CD1c-positive myeloid dendritic cell (primary cell): Measurements from ENCODE around the gene FGF9.

Experiments used
- DNase-seq: peaks from one replicate; pipeline ENCODE4 v3.0.0-alpha.2; 2016; ENCODE audit errors: extremely low spot score

FGF9 gene

DNA sequence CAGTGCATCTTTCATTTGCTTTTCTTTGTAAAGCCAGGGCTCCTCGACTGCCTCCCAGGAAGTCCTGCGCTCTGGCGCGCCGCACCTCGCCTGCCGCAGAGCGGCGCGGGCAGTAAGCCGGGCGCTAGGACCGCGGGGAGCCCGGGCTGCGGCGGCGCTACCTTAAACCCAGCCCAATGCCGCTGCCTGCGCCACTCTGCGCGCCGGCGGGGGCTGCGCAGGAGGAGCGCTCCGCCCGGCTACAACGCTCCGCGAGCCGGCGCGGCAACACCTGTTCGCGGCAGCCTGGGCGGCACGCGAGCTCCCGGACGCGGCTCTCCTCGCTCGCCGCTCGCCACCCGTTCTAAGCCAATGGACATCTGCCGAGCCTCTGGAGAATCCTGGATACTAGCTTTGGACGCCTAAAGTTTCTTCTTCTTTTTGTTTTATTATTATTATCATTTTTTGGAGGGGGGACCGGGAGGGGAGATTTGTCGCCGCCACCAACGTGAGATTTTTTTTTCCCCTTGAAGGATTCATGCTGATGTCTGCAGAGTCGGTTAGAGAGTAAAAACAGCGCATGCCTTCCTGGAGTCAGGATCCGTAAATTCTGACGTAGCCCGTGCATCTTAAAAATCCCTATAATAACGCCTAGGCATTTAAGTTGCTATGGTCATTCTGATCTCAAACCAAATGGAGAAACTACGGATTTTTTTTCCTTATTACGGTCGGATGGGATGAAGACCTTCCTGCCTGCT is at the start of gene FGF9:
FGF9 (plus strand) TSS at position 191 of the 737 bp plus-strand sequence. CDS start 840 bp downstream, outside the sequence.
- peak; percentile 80 for DNase-seq

DNA sequence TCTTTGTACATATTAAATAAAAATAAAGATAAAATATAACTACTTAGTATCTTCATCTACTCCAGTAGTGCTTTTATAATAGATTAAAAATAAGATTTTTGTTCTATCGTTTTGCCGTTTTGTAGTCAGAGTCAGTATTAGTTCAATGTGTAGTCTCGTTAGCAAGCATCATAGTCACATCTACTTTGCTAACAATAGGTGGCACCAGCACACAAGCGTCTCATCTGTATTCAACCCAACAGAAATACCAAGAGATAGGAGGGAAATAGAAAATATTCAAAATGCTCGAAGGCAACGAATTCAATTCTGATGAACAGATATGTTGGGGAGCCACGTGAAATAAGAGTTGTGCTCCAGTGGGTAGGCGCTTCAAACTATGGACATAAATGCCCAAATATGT is 45.5 kb upstream of the FGF9 start:
- DNase-seq = no peak

DNA sequence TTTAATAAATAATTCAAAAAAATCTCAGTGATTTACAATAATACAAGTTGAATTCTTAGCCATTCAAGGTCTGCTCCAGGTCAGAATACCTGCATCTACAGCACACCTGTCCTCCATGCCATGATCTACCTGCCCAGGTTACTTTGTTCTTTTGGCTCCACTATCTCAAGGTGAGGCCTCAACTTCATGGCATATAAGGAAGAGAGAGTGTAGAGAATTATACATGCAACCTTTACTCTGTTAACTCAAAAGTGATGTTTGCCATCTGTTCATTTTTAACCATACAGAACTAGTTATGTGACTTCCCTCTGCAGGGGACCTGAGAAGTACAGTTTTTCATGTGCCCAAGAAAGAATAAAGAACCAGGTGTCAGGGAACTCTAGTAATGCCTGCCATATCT is 38.7 kb upstream of the FGF9 start:
- DNase-seq = no peak

DNA sequence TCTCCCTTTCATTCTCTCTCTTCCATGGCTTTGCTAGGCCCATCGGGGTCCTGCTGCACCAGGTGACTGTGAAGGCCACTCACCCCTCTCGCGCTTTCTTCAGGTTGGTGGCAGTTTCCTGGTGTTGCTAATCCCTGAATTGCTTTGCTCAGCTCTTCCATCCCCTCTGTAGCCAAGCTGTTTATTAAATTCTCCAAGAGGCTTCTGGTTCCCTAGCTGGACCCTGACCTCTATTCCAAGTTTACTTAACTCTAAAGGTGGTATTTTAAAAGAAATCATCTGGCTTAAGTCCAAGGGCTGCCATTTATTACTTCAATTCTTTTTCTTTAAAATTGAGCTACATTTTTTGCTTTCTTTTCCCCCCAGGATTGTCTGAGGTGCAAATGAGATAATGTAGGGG is 34.2 kb upstream of the FGF9 start:
- DNase-seq = no peak

DNA sequence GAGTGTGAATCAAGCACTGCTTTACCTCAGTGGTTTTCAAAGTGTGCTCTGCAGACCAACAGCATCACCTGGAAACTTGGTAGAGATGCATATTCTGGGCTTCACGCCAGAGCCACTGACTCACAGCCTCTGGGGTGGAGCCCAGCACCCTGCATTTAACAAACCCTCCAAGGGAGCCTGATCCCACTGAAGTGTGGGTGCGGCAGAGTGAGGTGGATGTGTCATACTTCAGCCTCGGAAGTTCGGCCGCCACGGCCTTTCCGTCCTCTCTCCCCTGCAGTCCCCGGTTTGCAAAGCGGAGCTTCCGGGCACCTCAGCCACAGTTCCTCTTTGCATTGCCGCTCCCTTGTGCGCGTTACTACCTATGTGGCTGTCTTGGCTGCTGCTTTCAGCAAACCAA is 33.6 kb upstream of the FGF9 start:
- peak; percentile 6 for DNase-seq

DNA sequence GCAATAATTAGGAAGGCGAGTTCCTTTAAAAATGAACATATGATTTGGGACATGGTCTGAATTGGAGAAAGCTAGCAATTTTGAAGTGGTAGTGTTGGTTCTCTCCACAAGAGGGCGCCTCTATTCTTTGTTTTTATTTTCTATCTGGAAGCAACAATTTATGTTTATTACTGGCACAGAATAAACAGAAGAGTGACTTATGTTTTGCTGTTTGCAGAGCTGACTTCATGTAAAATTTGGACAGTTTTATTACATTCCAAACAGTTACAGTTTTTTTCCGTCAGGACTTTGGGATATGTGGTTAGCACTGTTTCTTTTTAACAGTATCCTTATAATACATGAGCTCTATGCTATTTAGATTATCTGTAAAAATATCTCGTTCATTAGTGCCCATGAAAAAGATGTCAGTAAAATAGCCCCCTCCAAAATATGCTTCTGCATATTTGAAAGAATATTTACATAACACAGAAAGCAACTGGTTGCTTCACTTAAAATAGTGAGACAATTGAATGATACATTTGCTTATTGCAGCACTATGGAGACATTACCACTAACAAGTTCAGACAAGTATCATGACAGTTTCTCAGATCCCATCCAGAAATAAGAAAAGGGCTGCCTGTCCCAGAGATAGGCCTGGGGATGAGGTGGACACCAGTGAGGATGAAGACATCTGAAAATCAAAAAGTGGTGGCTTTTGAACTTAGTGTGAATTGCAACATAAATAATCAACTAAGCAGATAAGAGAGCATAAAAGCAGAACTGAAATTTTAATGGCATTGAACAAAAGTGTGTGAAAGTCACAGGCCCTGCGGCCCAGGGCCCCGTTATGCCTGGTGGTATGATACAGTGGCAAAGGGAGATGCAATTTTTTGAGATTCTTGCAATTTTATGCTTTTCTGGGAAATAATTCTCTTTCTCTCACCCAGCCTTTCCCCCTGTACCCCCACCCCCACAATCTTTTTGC is 32.3 kb upstream of the FGF9 start:
- peak; percentile 57 for DNase-seq

DNA sequence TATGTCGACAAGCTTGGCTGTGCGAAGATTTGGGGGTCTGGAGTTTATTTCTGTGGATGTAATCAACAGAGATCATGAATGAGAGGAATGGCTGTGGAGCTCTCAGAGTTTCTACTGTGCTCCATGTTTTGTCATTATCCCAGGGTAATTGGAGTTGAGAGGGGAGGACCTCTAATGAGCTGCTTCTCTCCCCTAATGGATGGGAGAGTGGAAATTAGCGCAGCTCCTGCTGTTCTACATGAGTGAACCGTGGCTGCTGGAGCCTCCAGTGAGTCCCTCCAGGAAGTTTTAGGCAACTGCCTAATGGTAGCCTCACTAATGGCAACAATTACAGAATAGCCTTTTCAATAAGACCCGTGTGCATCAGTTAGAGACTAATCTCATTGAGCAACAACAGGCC is 31.3 kb upstream of the FGF9 start:
- DNase-seq = no peak

DNA sequence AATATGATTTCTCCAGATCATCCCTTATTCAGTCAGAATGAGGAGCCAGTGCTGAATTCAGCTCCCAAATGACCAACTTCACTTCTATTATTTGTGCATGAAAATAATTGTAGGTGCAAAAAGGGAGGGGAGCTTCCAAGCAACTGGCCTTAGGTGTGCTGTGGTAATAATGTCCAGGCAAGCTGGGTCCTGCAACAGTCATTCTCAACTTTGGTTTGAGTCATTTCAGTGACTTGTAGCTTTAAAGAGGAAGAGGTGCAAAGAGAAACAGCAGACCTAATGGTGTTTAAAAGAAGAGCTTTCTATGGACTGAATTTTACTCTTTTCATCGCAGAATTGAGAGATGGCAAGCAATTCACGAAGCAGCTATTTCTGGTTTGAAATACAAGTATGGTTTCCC is 29.2 kb upstream of the FGF9 start:
- no peak for DNase-seq

DNA sequence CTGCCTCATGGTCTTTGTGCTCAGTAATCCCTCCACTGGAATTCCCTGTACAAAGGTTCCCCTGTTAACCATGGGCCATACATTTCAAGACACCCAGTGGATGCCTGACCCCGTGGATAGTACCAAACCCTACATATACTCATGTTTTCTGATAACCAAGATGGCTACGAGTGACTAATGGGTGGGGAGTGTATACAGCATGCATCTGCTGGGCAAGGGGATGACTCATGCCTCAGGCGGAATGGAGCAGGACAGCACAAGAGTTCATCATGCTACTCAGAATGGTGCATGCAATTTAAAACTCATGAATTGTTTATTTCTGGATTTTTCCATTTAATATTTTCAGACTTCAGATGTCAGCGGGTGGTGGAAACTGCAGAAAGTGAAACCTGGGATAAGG is 13.3 kb upstream of the FGF9 start:
- DNase-seq = no peak

DNA sequence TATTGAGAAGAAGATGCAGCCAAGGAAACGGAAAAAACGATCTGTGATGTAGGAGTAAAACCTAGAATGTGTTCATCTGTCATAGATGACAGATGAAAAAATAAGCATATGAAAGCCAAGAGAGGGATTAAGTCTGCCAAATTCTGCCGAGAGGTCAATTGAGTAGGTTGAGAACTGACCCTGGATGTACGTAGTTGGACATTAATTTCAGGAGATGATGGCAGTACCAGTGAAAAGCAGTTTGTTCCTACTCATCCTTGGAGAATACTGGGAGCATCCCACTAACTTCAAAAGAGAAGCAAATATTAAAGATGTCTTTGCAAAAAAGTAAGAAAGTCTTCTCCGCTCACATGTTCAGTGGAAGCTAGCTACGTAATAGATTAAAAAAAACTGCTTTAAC is 11.8 kb upstream of the FGF9 start:
- DNase-seq = no peak

DNA sequence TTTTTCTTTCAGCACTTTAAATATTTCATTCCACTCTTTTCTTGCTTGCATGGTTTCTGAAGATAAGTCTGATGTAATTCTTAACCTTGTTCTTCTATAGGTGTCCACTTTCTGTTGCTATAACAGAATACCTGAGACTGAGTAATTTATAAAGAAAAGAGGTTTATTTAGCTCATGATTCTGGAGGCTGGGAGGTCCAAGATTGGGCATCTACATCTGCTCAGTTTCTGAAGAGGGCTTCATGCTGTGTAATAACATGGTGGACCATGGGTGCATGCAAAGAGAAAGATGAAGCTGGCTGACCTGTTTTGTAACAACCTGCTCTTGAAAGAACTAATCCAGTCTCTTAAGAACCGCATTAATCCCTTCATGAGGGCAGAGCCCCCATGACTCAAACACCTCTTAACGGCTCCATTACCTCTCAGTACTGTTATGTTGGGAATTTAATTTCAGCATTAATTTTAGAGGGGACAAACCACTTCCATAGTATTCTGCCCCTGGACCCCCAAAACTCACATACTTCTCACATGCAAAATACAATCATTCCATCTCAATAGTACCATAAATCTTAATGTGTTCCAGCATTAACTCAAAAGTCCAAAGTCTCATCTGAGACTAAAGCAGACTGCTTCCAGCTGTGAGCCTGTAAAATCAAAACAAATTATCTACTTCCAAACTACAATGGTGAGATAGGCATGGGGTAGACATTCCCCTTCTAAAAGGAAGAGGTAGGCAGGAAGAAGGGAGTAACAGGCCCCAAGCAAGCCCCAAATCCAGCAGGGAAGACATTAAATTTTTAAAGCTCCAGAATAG is 9.6 kb upstream of the FGF9 start:
- DNase-seq = no peak

DNA sequence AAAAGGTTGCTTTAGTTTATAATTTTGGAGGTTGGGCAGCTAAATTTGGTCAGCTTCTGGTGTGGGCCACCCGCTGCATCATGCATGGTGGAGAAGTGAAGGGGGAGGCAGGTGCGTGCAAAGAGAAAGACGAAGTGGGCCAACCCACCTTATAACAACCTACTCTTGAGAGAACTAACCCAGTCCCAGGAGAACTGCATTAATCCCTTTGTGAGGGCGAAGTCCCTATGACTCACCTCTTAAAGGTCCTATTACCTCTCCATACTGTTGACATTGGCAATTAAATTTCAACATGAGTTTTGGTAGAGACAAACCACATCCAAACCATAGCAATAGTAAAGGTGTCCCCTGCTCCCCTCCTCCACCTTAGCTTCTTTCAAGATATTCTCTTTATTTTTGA is 7.7 kb upstream of the FGF9 start:
- no peak for DNase-seq

DNA sequence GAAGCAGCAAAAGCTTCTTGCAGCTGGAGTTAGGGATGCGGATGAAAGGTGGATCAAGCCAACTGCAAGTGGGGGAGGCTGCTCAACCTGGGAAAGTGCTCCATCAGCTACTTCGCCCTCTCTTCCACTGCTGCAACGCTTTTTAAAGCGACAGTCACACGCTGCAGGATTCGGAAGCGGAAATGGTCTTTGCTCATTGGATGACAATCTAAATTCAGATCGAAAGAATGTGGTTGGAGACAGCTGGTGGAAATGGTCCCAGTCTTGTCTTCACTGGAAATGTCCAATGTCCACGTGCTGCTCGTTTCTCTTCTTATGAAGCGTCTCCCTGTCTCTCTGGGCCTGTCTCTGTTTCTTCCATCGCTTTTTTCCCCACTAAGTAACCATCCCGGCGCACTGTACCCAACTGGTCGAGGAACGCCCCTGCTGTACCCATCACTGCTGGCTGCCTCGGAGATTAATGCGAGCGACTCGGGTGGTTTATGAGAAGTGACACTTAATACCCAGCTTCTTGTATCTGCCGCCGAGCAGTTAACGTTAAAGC is 2.1 kb upstream of the FGF9 start:
- peak; percentile 1 for DNase-seq

DNA sequence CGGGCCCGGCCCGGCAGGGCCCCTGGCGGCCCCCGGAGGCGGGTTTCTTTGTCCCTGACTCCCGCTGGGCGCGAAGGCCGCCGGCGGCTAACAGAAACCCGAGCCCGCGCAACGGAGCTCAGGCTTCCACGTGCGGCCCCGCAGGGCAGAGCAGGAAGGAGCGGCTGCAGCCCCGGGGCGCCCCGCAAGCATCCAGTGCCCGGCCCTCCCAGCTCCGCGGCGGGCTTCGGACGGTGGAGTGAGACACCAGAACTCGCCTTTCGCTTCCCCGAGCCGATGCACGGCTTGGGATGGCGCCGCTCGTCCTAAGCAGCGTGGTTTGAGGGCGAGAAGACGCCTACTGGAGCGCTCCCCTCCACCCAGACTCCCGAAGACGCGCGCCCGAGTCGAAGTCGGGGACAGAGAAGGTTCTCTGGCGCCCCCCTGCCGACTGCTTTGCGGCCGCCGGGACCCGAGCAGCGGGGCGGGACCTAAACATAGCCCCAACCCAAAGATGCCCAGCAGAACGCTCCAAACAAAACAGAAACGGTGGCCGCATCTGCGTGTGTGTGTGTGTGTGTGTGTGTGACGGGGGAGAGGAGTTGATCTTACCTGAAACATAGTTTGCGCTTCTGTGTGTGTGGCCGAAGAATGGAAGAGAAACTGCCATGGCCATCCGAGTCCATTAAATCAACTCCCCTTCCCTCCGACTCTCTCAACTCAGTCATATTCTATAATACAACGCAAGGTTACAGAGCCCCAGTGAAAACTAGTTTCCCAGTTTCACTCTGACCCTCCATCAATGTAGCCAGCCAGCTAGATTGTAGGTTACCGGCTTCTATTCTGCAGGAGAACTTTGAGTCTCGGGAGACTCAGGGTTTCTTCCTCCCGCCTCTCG is 629 bp upstream of the FGF9 start:
- peak; percentile 31 for DNase-seq

DNA sequence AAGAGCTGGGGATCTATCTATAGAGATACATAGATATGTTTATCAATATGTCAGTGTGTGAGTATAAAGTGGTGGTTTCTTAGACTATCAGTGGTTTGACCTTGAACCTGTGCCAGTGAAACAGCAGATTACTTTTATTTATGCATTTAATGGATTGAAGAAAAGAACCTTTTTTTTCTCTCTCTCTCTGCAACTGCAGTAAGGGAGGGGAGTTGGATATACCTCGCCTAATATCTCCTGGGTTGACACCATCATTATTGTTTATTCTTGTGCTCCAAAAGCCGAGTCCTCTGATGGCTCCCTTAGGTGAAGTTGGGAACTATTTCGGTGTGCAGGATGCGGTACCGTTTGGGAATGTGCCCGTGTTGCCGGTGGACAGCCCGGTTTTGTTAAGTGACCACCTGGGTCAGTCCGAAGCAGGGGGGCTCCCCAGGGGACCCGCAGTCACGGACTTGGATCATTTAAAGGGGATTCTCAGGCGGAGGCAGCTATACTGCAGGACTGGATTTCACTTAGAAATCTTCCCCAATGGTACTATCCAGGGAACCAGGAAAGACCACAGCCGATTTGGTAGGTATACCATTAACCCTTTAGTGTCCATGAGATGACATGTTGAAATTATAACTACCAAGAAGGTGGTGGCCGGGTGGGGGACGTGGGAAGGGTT is 880 bp downstream of the FGF9 start:
- no peak for DNase-seq

DNA sequence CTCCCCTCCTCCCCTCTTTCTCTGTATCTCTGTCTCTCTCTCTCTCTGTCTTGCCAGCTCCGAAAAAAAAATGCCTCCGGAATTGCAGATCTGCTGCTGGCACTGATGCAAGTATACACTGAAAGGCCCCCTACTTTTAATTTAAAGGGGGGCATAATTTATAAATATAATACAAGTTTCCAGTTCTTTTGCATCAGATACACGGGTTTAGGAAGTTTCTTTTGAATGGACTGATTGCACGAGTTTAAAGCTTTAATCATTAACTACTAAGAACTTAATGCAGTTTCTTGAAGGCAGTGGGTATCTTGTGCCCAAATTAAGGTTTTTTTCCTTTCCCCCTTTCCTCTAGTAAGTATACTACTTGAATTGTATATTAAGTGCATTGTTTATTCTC is 1.4 kb downstream of the FGF9 start:
- DNase-seq = no peak

DNA sequence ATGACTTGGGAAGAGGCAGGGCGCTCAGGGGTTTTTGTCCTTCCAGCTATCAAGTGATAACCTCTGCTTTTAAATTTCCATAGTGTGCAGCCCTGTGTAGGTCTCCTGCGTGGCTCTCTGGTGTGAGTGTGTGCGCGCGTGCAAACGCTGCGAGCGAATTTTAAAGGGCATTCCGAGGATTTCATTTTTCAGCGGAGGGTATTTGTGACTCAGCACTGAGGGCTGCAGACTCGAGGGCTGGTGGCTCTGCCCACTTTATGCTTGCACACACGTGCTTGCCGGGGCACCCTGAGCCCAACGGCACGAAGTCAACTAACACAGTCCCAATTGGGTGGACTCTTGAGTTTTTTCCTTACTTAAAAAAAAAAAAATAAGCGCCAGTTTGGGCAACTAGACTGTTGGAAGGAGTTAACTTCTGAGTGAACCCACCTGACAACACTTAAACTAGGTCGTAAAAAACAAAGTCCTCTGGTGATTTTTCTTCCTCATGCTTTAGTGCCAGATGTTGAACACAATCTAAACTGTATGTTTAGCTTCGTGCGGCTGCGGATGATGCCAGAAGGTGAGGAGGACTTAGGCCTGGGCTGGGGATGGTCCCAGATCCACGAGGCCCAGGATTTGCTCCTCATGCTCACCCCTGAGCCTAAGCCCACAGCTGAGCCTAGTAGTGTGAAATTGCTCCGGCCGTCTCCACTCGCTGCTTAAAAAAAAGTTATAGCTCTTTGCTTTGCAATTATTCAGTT is 2.1 kb downstream of the FGF9 start:
- no peak for DNase-seq

DNA sequence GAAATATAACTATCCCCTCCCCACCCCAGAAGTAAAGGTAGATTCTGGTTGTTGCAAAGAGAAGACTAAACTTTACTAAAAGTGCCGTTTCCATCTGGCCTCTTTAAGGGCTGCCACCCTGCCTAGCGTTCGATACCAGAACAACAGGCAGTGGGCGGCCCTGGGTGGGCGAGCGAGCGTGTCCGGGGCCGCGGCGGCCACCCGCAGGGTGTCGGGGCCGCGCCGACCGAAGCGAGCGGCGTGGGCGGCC is 2.6 kb downstream of the FGF9 start:
- peak; percentile 39 for DNase-seq

DNA sequence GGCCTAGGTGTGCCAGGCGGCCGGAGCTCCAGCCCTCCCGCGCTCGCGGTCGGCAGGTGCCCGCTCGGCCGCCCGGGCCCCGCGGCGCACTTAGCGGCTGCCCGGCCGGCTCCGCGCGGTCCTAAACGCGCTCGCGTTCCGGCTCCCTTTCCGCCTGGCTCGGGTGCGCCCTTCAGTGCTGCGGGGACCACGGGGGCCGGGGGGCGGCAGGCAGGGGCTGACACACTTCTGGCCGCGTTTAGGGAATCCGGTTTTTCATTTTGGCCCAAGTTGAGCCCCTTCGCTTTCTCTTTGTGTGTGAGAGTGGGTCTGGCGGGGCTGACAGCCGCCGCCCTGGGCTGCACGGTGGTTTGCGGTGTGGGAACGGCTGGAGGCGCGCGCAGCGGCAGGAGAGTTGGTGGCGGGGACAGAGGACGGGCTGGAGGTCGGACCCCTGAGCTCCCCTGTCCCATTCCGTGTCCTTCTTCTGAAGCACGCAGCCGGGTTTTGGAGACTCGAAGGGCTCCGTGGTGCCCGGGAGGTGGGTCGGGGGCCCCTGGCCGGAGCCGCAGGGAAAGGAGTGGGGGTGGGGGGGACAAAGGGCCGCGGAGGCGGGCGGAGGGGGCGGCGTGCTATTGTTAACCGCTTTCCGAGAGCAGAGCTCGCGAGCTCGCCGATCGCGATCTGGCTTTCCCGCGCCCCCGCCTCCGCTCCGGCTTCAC is 3.1 kb downstream of the FGF9 start:
- DNase-seq = no peak
